HG03066 (cell line): ENCODE measurements around the gene SORBS2.
A peak's percentile ranks its signal among the peaks of the same experiment; 100 is the strongest.
"Not testable (repeated sequence)": the region's sequence is repeated elsewhere in the genome, so short reads cannot be mapped to it uniquely, and the experiment has no call there.

Experiments used
- ATAC-seq: cut with Tn5 transposase; IDR thresholded peaks from one replicate; pipeline ENCODE4 v1.9.1; 2021; ENCODE audit warnings: low read depth; ENCODE audit not compliant: unreplicated experiment

The SORBS2 gene

GRCh38 chr4:185811509-185812364, at the start of gene SORBS2:
Gene SORBS2 (minus strand): TSS chr4:185812194. CDS start chr4:185690571, 121,623 bp downstream.
- peak; percentile 87 for ATAC-seq

GRCh38 chr4:185859111-185859510, 47.1 kb upstream of the SORBS2 start:
- ATAC-seq, result no peak

GRCh38 chr4:185857561-185857960, 45.6 kb upstream of the SORBS2 start:
- not testable (repeated sequence) for ATAC-seq

- no peak for ATAC-seq
These were observed 41.8 kb upstream of the SORBS2 start for GRCh38 chr4:185853841-185854240.

GRCh38 chr4:185852961-185853360, 41.0 kb upstream of the SORBS2 start:
- no peak for ATAC-seq

- ATAC-seq, result no peak
These were observed 37.9 kb upstream of the SORBS2 start for GRCh38 chr4:185849664-185850550.

- no peak for ATAC-seq
These were observed 35.5 kb upstream of the SORBS2 start for GRCh38 chr4:185847352-185848097.

- ATAC-seq, result no peak
These were observed 34.6 kb upstream of the SORBS2 start for GRCh38 chr4:185846505-185847150.

GRCh38 chr4:185845966-185846365, 34.0 kb upstream of the SORBS2 start:
- no peak for ATAC-seq

- no peak for ATAC-seq
These were observed 29.5 kb upstream of the SORBS2 start for GRCh38 chr4:185841451-185841850.

GRCh38 chr4:185840953-185841352, 29.0 kb upstream of the SORBS2 start:
- ATAC-seq, result no peak

- no peak for ATAC-seq
These were observed 28.2 kb upstream of the SORBS2 start for GRCh38 chr4:185840201-185840600.

- ATAC-seq, result no peak
These were observed 27.8 kb upstream of the SORBS2 start for GRCh38 chr4:185839770-185840169.

- ATAC-seq, result no peak
These were observed 27.3 kb upstream of the SORBS2 start for GRCh38 chr4:185839194-185839712.

GRCh38 chr4:185838514-185839193, 26.7 kb upstream of the SORBS2 start:
- no peak for ATAC-seq

- ATAC-seq, result no peak
These were observed 26.1 kb upstream of the SORBS2 start for GRCh38 chr4:185838104-185838452.

- no peak for ATAC-seq
These were observed 25.6 kb upstream of the SORBS2 start for GRCh38 chr4:185837415-185838103.

GRCh38 chr4:185836241-185837084, 24.5 kb upstream of the SORBS2 start:
- no peak for ATAC-seq
